ENCODE data around the gene TOMT. TPM values are rescaled to one million over a fixed set of nuclear protein-coding genes. Genes with fewer than 3 reads are reported as not detected.
"Not testable (repeated sequence)": the region's sequence is repeated elsewhere in the genome, so short reads cannot be mapped to it uniquely, and the experiment has no call there.

The TOMT gene
- total RNA-seq, 1 experiment from 2014 or later = not detected

GRCh38 chr11:72139500-72139899 lies 33.8 kb downstream of the TOMT start (continued):
- TF ChIP-seq SP1 (CRISPR knock-in tag; conservative IDR thresholded peaks at IDR 0.05) = no peak
- TF ChIP-seq GABPB1 (CRISPR knock-in tag; IDR thresholded peaks at IDR 0.05) = no peak
- TF ChIP-seq JAZF1 (CRISPR knock-in tag; IDR thresholded peaks at IDR 0.05) = no peak
- no peak for TF ChIP-seq TP53 (CRISPR knock-in tag; IDR thresholded peaks at IDR 0.05)
- TF ChIP-seq NR2C2 (CRISPR knock-in tag; IDR thresholded peaks at IDR 0.05) = no peak
- no peak for TF ChIP-seq ATF6 (CRISPR knock-in tag; IDR thresholded peaks at IDR 0.05)
- no peak for TF ChIP-seq ZNF281 (CRISPR knock-in tag; IDR thresholded peaks at IDR 0.05)

- Mint-ChIP-seq H3K27ac (no peak overlapping the region), H3K9me3 (no peaks in the 10 kb centered on the region), H3K4me1 (no peaks in the 10 kb centered on the region), H3K36me3 (no peaks in the 10 kb centered on the region), H3K4me3 (no peak overlapping the region), H3K27me3 (ENCODE audit: low read depth) (peaks cover 27% of the 10 kb centered on the region)
- ATAC-seq (no peak), DNase-seq (ENCODE audit: low spot score) (no peak)
- TF ChIP-seq NFE2L1 (CRISPR knock-in tag; IDR thresholded peaks at IDR 0.05) = no peak
- TF ChIP-seq GRHL2 (CRISPR knock-in tag; IDR thresholded peaks at IDR 0.05; ENCODE audit: insufficient replicate concordance, severe bottlenecking) = no peak
- no peak for TF ChIP-seq GTF2I (CRISPR knock-in tag; conservative IDR thresholded peaks at IDR 0.05)
- no peak for TF ChIP-seq EMX1 (CRISPR knock-in tag; IDR thresholded peaks at IDR 0.05)
- TF ChIP-seq ATF1 (CRISPR knock-in tag; IDR thresholded peaks at IDR 0.05) = no peak
- no peak for TF ChIP-seq NR1H2 (CRISPR knock-in tag; IDR thresholded peaks at IDR 0.05)
- no peak for TF ChIP-seq SP1 (CRISPR knock-in tag; conservative IDR thresholded peaks at IDR 0.05)
- no peak for TF ChIP-seq SMAD4 (CRISPR knock-in tag; IDR thresholded peaks at IDR 0.05)
- POLR2A ChIA-PET = no interaction called here
- CTCF ChIA-PET = interaction anchor here (0.6 kb wide), 1 partner anchor 331 kb away, joined by 3 read pairs; no protein-coding TSS in a partner anchor
Observed at GRCh38 chr11:72140661-72141060, 34.9 kb downstream of the TOMT start.

GRCh38 chr11:72141066-72141465 lies 35.3 kb downstream of the TOMT start:
- Mint-ChIP-seq H3K27me3 (ENCODE audit: low read depth) (peaks cover 27% of the 10 kb centered on the region), H3K4me3 (no peak overlapping the region), H3K36me3 (no peaks in the 10 kb centered on the region), H3K27ac (no peak overlapping the region), H3K4me1 (no peaks in the 10 kb centered on the region), H3K9me3 (no peaks in the 10 kb centered on the region)
- ATAC-seq (no peak), DNase-seq (ENCODE audit: low spot score) (no peak)
- POLR2A ChIA-PET = no interaction called here
- TF ChIP-seq FOXK1 (CRISPR knock-in tag; IDR thresholded peaks at IDR 0.05) = no peak
- TF ChIP-seq ZNF671 (CRISPR knock-in tag; IDR thresholded peaks at IDR 0.05) = no peak
- CTCF ChIA-PET = interaction anchor here (0.6 kb wide), 1 partner anchor 331 kb away, joined by 3 read pairs; no protein-coding TSS in a partner anchor

- H3K9me3 Mint-ChIP-seq; POLR2A ChIA-PET; H3K4me3 Mint-ChIP-seq; H3K27ac Mint-ChIP-seq; H3K36me3 Mint-ChIP-seq; DNase-seq (ENCODE audit: low spot score); H3K4me1 Mint-ChIP-seq; ATAC-seq: not testable (repeated sequence)
- CTCF ChIA-PET = interaction anchor here (0.8 kb wide), 1 partner anchor 39 kb away, joined by 4 read pairs; no protein-coding TSS in a partner anchor
- H3K27me3 Mint-ChIP-seq (ENCODE audit: low read depth) = peaks cover 27% of the 10 kb centered on the region
Observed at GRCh38 chr11:72142086-72142485, 36.4 kb downstream of the TOMT start.

- not testable (repeated sequence) for H3K4me1 Mint-ChIP-seq
Observed at GRCh38 chr11:72142543-72142942, 36.8 kb downstream of the TOMT start.

More at GRCh38 chr11:72142543-72142942, 36.8 kb downstream of the TOMT start:
- H3K36me3 Mint-ChIP-seq; DNase-seq (ENCODE audit: low spot score); H3K9me3 Mint-ChIP-seq; POLR2A ChIA-PET; H3K27ac Mint-ChIP-seq; ATAC-seq; H3K4me3 Mint-ChIP-seq: not testable (repeated sequence)
- peaks cover 27% of the 10 kb centered on the region for H3K27me3 Mint-ChIP-seq (ENCODE audit: low read depth)
- CTCF ChIA-PET = interaction anchor here (0.8 to 1.9 kb wide), 3 partner anchors 38 to 51 kb away, joined by 4 to 9 read pairs (median 7); no protein-coding TSS in a partner anchor
